Mucosa of stomach (tissue), 1 donor: ENCODE measurements around the gene MPP3.

ENCODE experiments used
- H3K27me3 ChIP-seq: one replicate; pipeline ENCODE4 v1.7.0; 2013; ENCODE audit warnings: mild to moderate bottlenecking, low read length; ENCODE audit not compliant: control insufficient read depth, insufficient read depth
- H3K36me3 ChIP-seq: one replicate; pipeline ENCODE4 v1.7.0; 2013; ENCODE audit warnings: low read length; ENCODE audit not compliant: control insufficient read depth, insufficient read depth
- H3K4me1 ChIP-seq: one replicate; pipeline ENCODE4 v1.7.0; 2013; ENCODE audit warnings: mild to moderate bottlenecking, low read length; ENCODE audit not compliant: control insufficient read depth, insufficient read depth
- H3K4me3 ChIP-seq: one replicate; pipeline ENCODE4 v1.7.0; 2013; ENCODE audit warnings: low read length
- H3K9ac ChIP-seq: one replicate; pipeline ENCODE4 v1.7.0; 2013; ENCODE audit warnings: mild to moderate bottlenecking, low read length, moderate library complexity
- H3K9me3 ChIP-seq: one replicate; pipeline ENCODE4 v1.7.0; 2013; ENCODE audit warnings: mild to moderate bottlenecking, low read length, moderate library complexity; ENCODE audit not compliant: control insufficient read depth
- donor health status: Pancreatic carcinoma.

The MPP3 gene

GRCh38 chr17:43758086-43758485 is 74.9 kb downstream of the MPP3 start:
- Histone ChIP-seq H3K4me3 (no peak overlapping the region), H3K27me3 (peaks cover 39% of the 10 kb centered on the region), H3K36me3 (no peaks in the 10 kb centered on the region), H3K9ac (no peak overlapping the region), H3K4me1 (peaks cover 6% of the 10 kb centered on the region), H3K9me3 (no peaks in the 10 kb centered on the region)

- peaks cover 39% of the 10 kb centered on the region for H3K27me3 ChIP-seq
- H3K9ac ChIP-seq: no peak overlapping the region
- H3K36me3 ChIP-seq: no peaks in the 10 kb centered on the region
- no peaks in the 10 kb centered on the region for H3K9me3 ChIP-seq
- H3K4me3 ChIP-seq: no peak overlapping the region
- H3K4me1 ChIP-seq: peaks cover 6% of the 10 kb centered on the region
Observed at GRCh38 chr17:43757171-43757660, 75.7 kb downstream of the MPP3 start.

GRCh38 chr17:43756201-43756600 is 76.7 kb downstream of the MPP3 start:
- H3K27me3 ChIP-seq: peaks cover 39% of the 10 kb centered on the region
- no peaks in the 10 kb centered on the region for H3K36me3 ChIP-seq
- H3K9me3 ChIP-seq: no peaks in the 10 kb centered on the region
- H3K9ac ChIP-seq: no peak overlapping the region
- no peak overlapping the region for H3K4me3 ChIP-seq
- peaks cover 6% of the 10 kb centered on the region for H3K4me1 ChIP-seq

GRCh38 chr17:43755389-43755875 is 77.5 kb downstream of the MPP3 start:
- Histone ChIP-seq H3K36me3 (no peaks in the 10 kb centered on the region), H3K9ac (no peak overlapping the region), H3K4me1 (peaks cover 6% of the 10 kb centered on the region), H3K9me3 (no peaks in the 10 kb centered on the region), H3K27me3 (peaks cover 39% of the 10 kb centered on the region), H3K4me3 (no peak overlapping the region)

GRCh38 chr17:43754947-43755346 is 78.0 kb downstream of the MPP3 start:
- Histone ChIP-seq H3K4me1 (peaks cover 6% of the 10 kb centered on the region), H3K27me3 (peaks cover 39% of the 10 kb centered on the region), H3K36me3 (no peaks in the 10 kb centered on the region), H3K9me3 (no peaks in the 10 kb centered on the region), H3K4me3 (no peak overlapping the region), H3K9ac (no peak overlapping the region)

GRCh38 chr17:43753493-43754129 is 79.3 kb downstream of the MPP3 start:
- Histone ChIP-seq H3K36me3 (no peaks in the 10 kb centered on the region), H3K27me3 (peaks cover 39% of the 10 kb centered on the region), H3K4me1 (peaks cover 6% of the 10 kb centered on the region), H3K9ac (no peak overlapping the region), H3K4me3 (no peak overlapping the region), H3K9me3 (no peaks in the 10 kb centered on the region)
